ENCODE data around the gene ANGPTL5.
"Not testable (repeated sequence)": the region's sequence is repeated elsewhere in the genome, so short reads cannot be mapped to it uniquely, and the experiment has no call there.

Gene ANGPTL5

DNA sequence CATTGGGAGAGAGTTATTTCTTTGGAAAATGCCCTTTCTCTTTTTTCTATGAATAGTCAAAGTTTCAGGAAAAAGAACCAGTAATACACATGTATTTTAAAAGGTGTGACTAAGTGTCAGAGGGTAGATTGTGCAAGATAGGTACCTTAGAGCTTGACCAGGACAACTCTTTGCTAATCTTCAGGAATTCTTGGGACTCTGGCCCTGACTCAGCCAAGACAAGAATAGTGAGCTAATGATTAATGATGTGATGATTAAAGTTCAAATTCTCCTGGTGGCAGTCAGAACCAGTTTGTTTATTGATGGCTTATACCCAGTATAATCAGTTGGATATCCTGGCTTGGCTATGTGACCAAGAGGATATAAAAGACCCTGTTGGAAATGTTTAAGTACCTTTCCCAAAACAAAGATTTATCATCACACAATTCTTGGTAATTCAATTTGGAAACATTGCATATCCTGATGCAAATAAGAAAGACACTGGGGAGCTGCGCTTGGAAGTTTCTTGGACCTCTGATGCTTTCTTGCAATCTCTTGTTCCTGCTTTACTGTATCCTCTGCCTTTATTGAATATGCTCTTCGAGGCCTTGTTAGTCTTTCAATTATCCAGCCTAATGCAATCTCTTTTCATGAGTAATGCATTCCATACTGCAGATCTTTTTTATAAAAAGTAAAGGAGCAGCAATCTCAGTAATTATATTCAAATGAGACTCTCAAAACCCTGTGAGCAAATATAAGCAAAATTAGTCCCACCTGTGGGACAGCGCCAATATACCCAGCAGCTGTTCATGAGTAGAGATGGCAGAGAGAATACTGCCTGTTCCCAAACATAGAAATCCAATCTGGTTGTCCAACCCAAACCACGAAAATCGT, 49.5 kb downstream of the ANGPTL5 start:
- TF ChIP-seq POLR2A (IDR thresholded peaks at IDR 0.05; ENCODE audit: low read length) (no peak), GATA1 (IDR thresholded peaks at IDR 0.05; ENCODE audit: low read depth, low read length) (no peak)
- no peak for DNase-seq

DNA sequence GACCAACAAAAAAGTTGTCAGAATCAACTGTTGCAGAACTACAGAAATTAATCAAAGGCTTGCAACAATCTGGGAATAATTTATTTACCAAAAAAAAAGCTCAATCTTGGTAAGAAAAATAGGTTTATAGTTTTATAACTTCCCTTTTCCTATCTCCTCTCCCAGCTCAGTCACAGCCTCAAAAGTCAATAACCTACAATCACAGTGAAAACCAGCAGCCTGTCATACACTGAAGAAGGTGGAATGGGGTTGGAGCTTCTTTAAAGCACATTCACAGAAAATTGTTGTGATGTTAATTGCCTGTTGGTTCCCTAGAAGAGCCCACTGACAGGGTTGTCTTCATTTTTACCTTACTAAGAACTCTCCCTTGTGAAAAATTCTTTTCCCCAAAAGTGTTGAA, 52.2 kb downstream of the ANGPTL5 start:
- TF ChIP-seq GATA1 (IDR thresholded peaks at IDR 0.05; ENCODE audit: low read depth, low read length) (no peak), POLR2A (IDR thresholded peaks at IDR 0.05; ENCODE audit: low read length) (no peak)
- DNase-seq = no peak

DNA sequence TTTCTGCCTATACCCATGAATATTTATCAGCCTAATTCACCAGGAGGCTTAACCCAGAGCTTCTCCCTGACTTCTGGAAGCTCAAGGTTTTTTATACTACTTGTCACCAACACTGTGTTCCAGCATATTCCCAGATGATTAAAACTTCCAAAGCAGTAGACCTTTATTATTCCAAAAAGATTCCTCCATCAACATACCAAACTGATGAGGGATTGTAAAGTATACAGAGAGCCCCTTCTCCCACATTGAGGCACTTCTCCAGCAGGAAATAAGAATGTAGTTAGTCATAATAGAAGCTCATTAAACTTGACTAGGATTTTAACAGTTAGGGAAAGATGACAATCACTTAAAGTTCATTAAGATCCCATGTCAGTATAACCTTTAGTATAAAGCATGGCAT, 53.0 kb downstream of the ANGPTL5 start:
- no peak for TF ChIP-seq GATA1 (IDR thresholded peaks at IDR 0.05; ENCODE audit: low read depth, low read length)
- no peak for TF ChIP-seq POLR2A (IDR thresholded peaks at IDR 0.05; ENCODE audit: low read length)
- DNase-seq = no peak

DNA sequence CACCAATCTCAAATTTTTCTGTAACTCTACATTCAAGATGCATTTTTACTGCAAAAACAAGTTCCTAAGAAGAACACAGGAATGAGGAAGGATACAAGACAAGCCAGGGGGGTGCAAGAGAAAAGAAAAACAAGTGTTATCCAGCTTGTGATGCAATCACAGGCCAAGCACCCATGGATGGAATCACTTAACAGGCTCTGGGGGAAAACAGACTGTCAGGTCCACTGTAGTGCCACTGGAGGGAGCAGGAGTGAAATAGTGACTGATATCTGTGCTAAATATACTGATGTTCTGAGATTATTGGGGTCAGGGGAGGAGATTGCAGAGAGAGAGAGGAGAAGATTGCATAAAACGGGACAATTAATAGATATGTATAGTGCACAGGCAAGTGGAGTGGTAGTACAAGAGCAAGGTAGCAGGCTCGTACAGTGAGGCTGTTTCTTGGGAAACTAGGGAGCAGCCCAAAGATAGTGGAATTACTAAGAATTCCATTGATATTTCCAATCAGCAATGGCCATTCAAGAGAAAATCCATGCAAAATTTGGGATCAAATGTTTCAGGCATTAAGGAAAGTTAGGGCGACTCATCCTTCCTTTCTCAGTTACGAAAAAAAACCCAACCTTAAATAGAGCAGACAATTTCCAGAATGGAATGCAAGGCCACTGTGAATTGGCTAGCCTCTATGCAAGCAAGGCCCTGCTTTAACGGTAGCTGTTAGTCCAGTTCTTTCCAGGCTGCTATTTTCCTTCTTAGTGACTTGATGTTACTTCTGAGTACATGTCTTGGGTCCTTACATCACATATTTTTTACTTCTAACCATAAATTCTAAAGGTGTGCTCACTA, 53.7 kb downstream of the ANGPTL5 start:
- TF ChIP-seq POLR2A (IDR thresholded peaks at IDR 0.05; ENCODE audit: low read length) (no peak), GATA1 (IDR thresholded peaks at IDR 0.05; ENCODE audit: low read depth, low read length) (no peak)
- DNase-seq = no peak

DNA sequence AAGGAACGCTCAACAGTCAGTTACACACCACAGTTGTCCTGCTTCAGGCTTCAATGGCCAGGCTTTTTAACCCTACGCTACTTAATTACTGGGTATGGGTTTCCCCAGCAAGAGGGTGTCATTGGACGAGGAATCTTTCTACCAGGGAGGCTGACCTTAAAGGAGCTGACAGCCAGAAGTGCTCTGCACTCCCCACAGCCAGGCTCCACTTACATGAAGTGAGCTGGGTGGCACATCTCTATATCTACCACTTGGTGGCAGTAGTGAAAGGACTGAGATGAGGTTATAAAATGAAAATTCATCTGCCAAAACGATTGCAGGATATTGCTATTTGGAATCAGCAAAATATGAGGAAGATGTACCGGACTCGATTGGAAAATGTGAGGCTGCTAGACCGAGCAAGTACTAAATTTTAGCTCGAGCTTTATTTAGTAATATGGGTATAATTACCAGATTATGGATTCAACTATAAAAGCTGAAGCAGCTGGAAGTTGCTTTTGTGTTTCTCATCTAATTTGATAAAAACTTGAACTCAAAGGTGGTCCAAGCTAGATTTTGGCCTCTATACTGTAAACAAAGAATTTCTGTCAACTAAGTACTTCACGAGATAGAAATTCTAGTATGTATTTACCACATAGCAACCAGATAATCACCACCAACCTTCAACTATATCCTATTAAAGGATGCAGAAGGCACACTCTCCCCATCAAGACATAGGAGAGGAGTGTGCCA, 55.5 kb downstream of the ANGPTL5 start:
- TF ChIP-seq GATA1 (IDR thresholded peaks at IDR 0.05; ENCODE audit: low read depth, low read length) (no peak), POLR2A (IDR thresholded peaks at IDR 0.05; ENCODE audit: low read length) (no peak)
- peak; percentile 9 to 42 for DNase-seq

DNA sequence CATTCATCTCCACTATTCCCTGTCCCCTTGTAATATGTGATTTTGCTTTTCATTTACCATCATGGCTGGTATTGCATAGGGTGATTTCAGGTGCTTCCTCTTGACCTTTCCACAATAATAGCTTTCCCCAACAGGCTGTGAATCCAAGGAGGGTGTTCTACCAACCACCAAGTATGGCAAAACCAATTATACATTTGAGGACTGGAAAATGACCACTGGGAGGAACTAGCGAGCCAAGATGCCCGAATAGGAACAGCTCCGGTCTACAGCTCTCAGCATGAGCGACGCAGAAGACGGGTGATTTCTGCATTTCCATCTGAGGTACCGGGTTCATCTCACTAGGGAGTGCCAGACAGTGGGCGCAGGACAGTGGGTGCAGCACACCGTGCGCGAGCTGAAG, 64.1 kb downstream of the ANGPTL5 start:
- not testable (repeated sequence) for DNase-seq

DNA sequence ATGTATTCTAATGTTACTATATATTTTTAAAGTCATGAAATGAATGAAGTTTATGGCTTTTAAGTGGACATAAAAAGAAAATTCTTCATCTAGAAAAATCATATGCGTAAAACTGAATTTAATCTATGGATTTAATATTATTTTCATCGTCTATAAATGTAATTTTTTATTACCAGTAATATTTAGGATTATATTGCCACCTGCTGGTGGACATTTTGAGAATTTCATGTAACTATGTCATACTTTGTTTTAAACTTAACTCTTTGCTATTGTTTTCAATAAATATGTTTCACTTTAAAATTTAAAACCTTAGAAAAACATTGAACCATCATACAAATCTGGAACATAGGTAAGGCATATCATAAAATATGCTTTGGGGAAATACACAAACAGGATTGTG, 68.1 kb downstream of the ANGPTL5 start:
- DNase-seq = peak in 1 of 2 experiments; percentile 15
- TF ChIP-seq POLR2A (IDR thresholded peaks at IDR 0.05; ENCODE audit: low read length) (no peak), GATA1 (IDR thresholded peaks at IDR 0.05; ENCODE audit: low read depth, low read length) (no peak)

DNA sequence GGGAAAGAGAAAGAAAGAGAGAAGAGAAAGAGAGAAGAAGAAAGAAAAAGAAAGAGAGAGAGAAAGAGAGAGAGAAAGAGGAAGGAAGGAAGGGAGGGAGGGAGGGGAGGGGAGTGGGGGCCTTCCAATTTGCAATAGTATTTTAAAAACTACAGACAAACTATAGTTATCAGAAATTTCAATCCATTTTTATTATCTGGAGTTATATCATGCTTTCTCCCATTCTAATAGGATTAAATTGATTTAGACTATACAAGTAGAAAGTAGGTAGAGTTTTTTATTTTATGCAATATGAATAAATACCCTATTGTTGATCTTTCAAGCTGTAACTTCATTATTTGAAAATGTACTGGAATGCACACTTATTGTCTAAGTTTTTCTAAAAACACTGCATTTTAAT, 71.7 kb downstream of the ANGPTL5 start:
- DNase-seq = no peak
- TF ChIP-seq POLR2A (IDR thresholded peaks at IDR 0.05; ENCODE audit: low read length) (no peak), GATA1 (IDR thresholded peaks at IDR 0.05; ENCODE audit: low read depth, low read length) (no peak)

DNA sequence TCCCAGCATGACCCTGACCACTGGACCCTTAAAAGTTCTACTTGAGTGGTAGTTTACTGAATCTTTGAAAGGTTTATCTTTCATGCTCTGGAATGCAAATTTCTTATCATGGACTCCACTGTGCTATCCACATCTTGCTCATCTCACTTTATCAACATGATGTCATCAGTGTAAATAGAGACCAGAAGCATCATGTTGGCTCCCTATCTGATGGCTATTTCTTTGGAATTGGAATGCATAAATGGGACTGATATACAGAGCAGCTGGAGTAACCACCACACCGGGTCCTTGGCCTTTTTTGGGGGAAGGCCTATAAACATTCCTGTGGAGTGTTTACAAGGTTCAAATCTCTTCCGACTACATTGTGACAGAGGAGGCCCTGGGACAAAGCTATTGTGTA, 75.6 kb downstream of the ANGPTL5 start:
- no peak for DNase-seq
- TF ChIP-seq GATA1 (IDR thresholded peaks at IDR 0.05; ENCODE audit: low read depth, low read length) = no peak

Data from erythroblast (primary cell).